Lower leg skin (tissue), 4 donors: ENCODE measurements around the gene ZNF57. TPM values are rescaled to one million over a fixed set of nuclear protein-coding genes. Genes with fewer than 3 reads are reported as not detected.

Experiments
- DNase-seq, 2 donors: peaks; one replicate each; pipeline ENCODE4 v3.0.0-alpha.2; 2019; ENCODE audit warnings: low spot score in 2 of 2
- H3K4me3 ChIP-seq: fragments of 200-600 bp; sonication (generic); 2 replicates; pipeline ENCODE4 v1.5.1; 2017; ENCODE audit warnings: mild to moderate bottlenecking, low read depth; ENCODE audit not compliant: poor library complexity, severe bottlenecking
- POLR2A ChIP-seq, 2 donors: fragments of 450-650 bp; IDR thresholded peaks; one replicate each; pipeline ENCODE4 v1.6.1; 2016 to 2017; ENCODE audit warnings: antibody characterized with exemption in 2 of 2, mild to moderate bottlenecking in 1 of 2, moderate library complexity in 1 of 2
- WGBS, 2 donors: methylation state at CpG; one replicate each; pipeline ENCODE4 v1.1.5; 2018; 5-methylcytosine and 5-hydroxymethylcytosine counted together
- intact Hi-C: fragments of 100-400 bp; cut with DNase I; formaldehyde crosslinking; loops from one replicate; pipeline ENCODE4 v1.15.0; 2023; ENCODE audit warnings: low total_unique reads
- total RNA-seq, 4 donors: library from RNA; depleted of rRNA; stranded (reverse); fragments of >200 nt; gene quantifications; one replicate each; pipeline ENCODE4 v1.1.0, GENCODE V29; 2016
- TF ChIP-seq, protein P1 (sequence below), 3 donors: fragments of 450-650 bp; IDR thresholded peaks; one replicate each; pipeline ENCODE4 v1.5.1; 2016; ENCODE audit warnings: antibody characterized with exemption in 3 of 3, mild to moderate bottlenecking in 3 of 3, moderate library complexity in 2 of 3

Gene ZNF57
- total RNA-seq, result 10 to 100 TPM; 21.0 to 33.9 (median 29.2) TPM

- peak within 1 kb of the TSS; percentile 79 for H3K4me3 ChIP-seq
- TF ChIP-seq, protein P1, sequence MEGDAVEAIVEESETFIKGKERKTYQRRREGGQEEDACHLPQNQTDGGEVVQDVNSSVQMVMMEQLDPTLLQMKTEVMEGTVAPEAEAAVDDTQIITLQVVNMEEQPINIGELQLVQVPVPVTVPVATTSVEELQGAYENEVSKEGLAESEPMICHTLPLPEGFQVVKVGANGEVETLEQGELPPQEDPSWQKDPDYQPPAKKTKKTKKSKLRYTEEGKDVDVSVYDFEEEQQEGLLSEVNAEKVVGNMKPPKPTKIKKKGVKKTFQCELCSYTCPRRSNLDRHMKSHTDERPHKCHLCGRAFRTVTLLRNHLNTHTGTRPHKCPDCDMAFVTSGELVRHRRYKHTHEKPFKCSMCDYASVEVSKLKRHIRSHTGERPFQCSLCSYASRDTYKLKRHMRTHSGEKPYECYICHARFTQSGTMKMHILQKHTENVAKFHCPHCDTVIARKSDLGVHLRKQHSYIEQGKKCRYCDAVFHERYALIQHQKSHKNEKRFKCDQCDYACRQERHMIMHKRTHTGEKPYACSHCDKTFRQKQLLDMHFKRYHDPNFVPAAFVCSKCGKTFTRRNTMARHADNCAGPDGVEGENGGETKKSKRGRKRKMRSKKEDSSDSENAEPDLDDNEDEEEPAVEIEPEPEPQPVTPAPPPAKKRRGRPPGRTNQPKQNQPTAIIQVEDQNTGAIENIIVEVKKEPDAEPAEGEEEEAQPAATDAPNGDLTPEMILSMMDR (IDR thresholded peaks at IDR 0.05), result no peak
- TF ChIP-seq POLR2A (IDR thresholded peaks at IDR 0.05), result no peak
- 0 to 1% methylated on average over 82 to 98 of the region's 100 CpGs for WGBS, 2 donors
- intact Hi-C loops, result no loop called here
- DNase-seq, result peak; percentile 100
Measured at GRCh38 chr19:2900296-2901252, at the start of gene ZNF57. Gene ZNF57, plus strand, starts transcription at chr19:2900928. Its CDS starts 118 bp downstream, at chr19:2901046.

DNA sequence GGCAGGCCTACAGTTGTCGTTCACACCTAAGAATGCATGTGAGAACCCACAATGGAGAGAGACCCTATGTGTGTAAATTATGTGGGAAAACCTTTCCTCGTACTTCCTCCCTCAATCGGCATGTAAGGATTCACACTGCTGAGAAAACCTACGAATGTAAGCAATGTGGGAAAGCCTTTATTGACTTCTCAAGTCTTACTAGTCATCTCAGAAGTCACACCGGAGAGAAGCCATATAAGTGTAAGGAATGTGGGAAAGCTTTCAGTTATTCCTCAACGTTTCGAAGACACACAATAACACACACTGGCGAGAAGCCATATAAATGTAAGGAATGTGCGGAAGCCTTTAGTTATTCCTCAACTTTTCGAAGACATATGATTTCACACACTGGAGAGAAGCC, 48.1 kb upstream of the ZNF57 start:
- 97% methylated on average over 10 of the region's 10 CpGs for WGBS, 2 donors
- H3K4me3 ChIP-seq, result no peak overlapping the region
- no peak for DNase-seq
- TF ChIP-seq POLR2A (IDR thresholded peaks at IDR 0.05), result no peak
- TF ChIP-seq, protein P1 (IDR thresholded peaks at IDR 0.05), result no peak
- intact Hi-C loops, result no loop called here

DNA sequence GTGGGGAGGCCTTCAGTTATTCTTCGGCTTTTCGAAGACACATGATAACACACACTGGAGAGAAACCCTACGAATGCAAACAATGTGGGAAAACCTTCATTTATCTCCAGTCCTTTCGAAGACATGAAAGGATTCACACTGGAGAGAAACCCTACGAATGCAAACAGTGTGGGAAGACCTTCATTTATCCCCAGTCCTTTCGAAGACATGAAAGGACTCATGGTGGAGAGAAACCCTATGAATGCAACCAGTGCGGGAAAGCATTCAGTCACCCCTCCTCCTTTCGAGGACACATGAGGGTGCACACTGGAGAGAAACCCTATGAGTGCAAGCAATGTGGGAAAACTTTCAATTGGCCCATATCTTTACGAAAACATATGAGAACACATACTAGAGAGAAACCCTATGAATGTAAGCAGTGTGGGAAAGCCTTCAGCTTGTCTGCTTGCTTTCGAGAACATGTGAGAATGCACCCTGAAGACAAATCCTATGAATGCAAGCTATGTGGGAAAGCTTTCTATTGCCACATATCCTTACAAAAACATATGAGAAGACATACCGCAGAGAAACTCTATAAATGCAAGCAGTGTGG, 47.6 kb upstream of the ZNF57 start:
- no peak overlapping the region for H3K4me3 ChIP-seq
- WGBS, 2 donors, result 95 to 97% methylated on average over 11 of the region's 11 CpGs
- no peak for DNase-seq
- intact Hi-C loops, result no loop called here
- no peak for TF ChIP-seq POLR2A (IDR thresholded peaks at IDR 0.05)
- TF ChIP-seq, protein P1 (IDR thresholded peaks at IDR 0.05), result no peak

- intact Hi-C loops, result no loop called here
- TF ChIP-seq, protein P1 (IDR thresholded peaks at IDR 0.05), result no peak
- no peak for TF ChIP-seq POLR2A (IDR thresholded peaks at IDR 0.05)
- WGBS, 2 donors, result 97 to 98% methylated on average over 3 of the region's 3 CpGs
- DNase-seq, result no peak
- H3K4me3 ChIP-seq, result no peak overlapping the region
Measured at GRCh38 chr19:2854849-2855248, 45.9 kb upstream of the ZNF57 start.

DNA sequence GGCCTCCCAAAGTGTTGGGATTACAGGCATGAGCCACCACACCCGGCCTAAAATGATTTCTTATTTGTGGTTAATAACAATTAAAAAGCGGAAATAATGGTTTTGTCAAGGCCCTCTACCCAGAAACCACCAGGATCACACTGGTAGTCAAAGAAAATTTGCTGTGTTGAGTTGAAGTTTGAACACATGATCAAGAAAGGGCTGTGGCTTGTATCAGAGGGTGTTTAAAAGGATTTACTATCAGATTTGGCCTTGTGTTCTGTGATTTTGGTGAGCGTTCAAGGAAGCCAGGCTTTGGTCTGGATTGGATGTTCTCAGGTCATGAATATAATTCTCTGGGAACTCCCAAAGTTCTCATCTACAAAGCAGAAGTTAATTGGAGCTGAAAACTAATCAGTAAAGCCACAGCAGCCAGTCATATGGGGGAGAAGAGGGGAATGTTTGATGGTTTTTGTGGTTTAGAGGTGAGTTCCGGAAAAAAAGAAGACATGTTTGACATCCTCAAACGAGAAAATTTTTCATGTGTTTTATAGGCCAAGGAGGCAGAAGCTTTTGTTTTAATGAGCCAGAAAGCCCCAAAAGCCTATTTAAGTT, 44.2 kb upstream of the ZNF57 start:
- WGBS, 2 donors, result 91 to 95% methylated on average over 5 of the region's 5 CpGs
- DNase-seq, result no peak
- TF ChIP-seq POLR2A (IDR thresholded peaks at IDR 0.05), result no peak
- TF ChIP-seq, protein P1 (IDR thresholded peaks at IDR 0.05), result no peak
- intact Hi-C loops, result no loop called here
- no peak overlapping the region for H3K4me3 ChIP-seq
